ENCODE results near the gene MRPL20. TPM values are rescaled to one million over a fixed set of nuclear protein-coding genes. Genes with fewer than 3 reads are reported as not detected.

MRPL20 gene
- 100 and 116 TPM in 2 replicates for total RNA-seq

GRCh38 chr1:1406821-1407635 is at the start of gene MRPL20:
MRPL20 (minus strand) TSS chr1:1407293; CDS start chr1:1407217, 76 bp downstream.

GRCh38 chr1:1449099-1449739 is 42.1 kb upstream of the MRPL20 start, which contains the start of gene ATAD3C:
ATAD3C (plus strand) TSS chr1:1449689; CDS start chr1:1450684, 995 bp downstream.

DNA sequence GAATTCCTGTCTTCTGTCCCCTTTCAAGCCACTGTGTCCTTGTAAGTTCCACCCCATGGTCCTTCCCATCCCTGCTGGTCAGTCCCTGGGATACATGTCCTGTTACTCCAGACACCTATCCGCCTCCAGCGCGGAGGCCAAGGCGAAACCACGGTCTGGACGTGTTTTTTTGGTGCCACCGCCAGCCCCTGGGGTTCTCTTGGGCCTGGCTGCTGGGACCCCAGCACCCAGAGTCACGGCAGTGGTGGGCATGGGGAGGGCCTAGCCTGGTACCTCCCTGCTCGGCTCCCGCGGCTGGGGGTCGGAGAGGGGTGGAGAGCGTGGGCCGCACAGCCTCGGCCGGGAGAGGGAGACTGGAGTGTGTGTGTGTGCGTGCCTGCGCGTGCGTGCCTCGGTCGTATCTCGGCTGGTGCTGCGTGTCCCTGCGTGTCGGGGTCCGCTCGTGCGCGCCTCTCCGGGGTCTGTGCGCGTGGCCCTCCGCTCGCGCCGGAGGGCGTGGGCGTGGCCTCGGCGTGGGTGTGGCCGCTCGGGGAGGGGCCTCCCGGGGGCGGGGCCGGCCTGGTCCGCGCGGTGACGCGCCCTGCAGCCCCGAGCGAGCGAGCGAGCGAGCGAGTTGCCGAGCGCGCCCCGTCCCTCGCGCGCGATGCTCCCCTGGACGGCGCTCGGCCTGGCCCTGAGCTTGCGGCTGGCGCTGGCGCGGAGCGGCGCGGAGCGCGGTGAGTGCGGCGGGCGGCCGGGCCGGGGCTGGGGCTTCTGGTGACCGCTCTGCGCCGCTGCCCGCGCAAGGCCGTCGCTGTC is 28.2 kb upstream of the MRPL20 start, which contains the start of gene VWA1:
Gene VWA1, plus strand, starts transcription at position 585 of the 798 bp plus-strand sequence. Its CDS starts 59 bp downstream, at position 644.

GRCh38 chr1:1421147-1421906 is 14.2 kb upstream of the MRPL20 start, which contains the start of gene ANKRD65:
ANKRD65 (minus strand) TSS chr1:1421276; CDS start chr1:1421005, 271 bp downstream.

GRCh38 chr1:1399187-1399871 is 7.8 kb downstream of the MRPL20 start, which contains the start of gene CCNL2:
CCNL2 (minus strand) TSS chr1:1399335; CDS start chr1:1399306, 29 bp downstream.

DNA sequence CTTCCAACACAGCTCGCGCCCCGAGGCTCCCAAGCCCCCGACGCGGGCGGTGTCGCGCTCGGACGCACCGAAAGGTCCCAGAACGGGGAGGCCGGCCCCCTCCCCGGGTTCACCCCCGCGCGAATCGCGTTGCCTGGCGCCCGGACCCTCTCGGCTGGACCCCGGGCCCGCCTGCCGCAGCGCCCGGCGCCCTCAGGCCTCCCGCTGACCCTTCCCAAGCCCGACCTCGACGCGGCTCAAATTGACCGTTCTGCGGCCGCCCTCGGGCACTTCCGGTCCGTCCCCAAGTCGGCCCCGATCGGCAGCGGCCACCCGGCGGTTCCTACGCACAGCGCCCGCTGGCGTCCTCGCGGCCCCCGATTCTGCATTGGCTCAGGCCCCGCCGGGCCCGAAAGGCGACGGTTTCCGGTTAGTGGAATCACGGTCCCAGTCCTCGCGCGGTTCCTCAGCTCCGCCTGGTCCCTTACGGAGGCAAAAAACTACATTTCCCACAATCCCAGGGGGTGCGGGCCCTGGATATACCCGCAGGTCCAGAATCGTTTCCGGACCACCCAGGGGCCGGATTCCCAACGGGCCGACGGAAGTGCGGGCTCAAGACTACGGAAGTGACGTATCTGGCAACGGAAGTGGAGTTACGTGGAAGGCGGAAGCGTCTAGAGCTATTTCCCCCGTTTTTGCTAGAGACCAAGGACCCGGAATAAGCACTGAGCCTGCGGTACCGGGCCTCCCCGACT is 32.0 kb downstream of the MRPL20 start, which contains the start of gene AURKAIP1:
Gene AURKAIP1, minus strand, starts transcription at position 279 of the 734 bp plus-strand sequence. CDS start 451 bp downstream, outside the sequence.

DNA sequence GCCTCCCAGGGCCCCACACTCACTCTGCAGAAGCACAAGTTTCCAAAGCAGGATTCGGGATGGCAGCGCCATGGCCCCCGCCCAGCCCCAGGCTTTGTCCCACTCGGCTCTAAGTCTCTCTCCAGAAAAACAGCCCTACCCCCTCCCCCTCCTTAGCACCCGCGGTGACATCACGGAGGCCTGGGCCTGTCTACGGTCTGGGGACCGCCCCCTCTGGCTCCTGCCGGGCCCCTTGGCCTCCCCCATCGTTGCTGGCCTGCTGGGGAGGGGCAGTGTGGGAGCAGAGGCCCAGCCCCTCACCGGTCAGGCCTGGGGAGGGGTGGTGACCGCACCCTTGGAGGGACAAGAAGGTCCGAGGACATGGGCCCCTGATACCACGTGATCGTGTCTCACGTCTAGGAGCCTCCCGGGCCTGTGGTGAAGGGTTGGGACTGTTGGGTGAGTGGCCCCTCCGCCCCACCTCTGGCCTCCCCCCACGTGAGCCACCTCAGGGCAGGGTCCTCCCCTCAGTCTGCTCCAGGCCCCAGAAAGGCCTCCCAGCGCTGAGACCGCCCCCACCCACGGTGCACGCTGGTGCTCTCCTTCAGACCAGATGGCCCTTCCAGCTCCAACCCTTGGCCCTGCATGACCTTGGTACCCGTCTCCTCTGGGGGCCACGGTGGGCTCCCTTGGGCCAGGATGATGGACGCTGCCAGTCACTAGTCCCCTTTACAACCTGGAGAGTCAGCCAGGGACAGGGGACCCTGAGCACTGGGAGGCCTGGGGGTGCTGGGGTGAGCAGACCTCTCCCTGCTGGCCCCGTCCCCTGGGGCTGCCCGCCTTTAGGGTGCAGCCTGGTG is 48.4 kb downstream of the MRPL20 start, which contains the start of gene MXRA8:
Gene MXRA8, minus strand, starts transcription at position 123 of the 839 bp plus-strand sequence. Its CDS starts 51 bp downstream, at position 72.

Other genes starting within 250 kb of the MRPL20 start
- gene TTLL10, start 233.4 kb downstream of the MRPL20 start, total RNA-seq: not detected in 2 replicates
- gene TNFRSF18, start 200.7 kb downstream of the MRPL20 start, total RNA-seq: not detected in 2 replicates
- 0.57 and 0.93 TPM in 2 replicates for gene TNFRSF4, start 193.1 kb downstream of the MRPL20 start, total RNA-seq
- 91.1 and 105 TPM in 2 replicates for gene SDF4, start 175.3 kb downstream of the MRPL20 start, total RNA-seq
- 20.5 and 27.3 TPM in 2 replicates for gene B3GALT6, start 175.1 kb downstream of the MRPL20 start, total RNA-seq
- gene C1QTNF12, start 160.6 kb downstream of the MRPL20 start, total RNA-seq: 1.1 TPM in 1 of 2 replicates, not detected in the other
- 50.0 and 53.1 TPM in 2 replicates for gene UBE2J2, start 133.4 kb downstream of the MRPL20 start, total RNA-seq
- gene SCNN1D, start 126.9 kb downstream of the MRPL20 start, total RNA-seq: 0.66 and 0.93 TPM in 2 replicates
- 19.7 and 22.7 TPM in 2 replicates for gene ACAP3, start 99.4 kb downstream of the MRPL20 start, total RNA-seq
- gene PUSL1, start 98.7 kb downstream of the MRPL20 start, total RNA-seq: 21.0 and 22.9 TPM in 2 replicates
- 64.1 and 71.4 TPM in 2 replicates for gene INTS11, start 82.6 kb downstream of the MRPL20 start, total RNA-seq
- 15.6 and 21.5 TPM in 2 replicates for gene CPTP, start 82.5 kb downstream of the MRPL20 start, total RNA-seq
- 0.13 and 0.22 TPM in 2 replicates for gene TAS1R3, start 76.0 kb downstream of the MRPL20 start, total RNA-seq
- 28.9 and 38.4 TPM in 2 replicates for gene DVL1, start 57.9 kb downstream of the MRPL20 start, total RNA-seq
- 0.80 and 1.2 TPM in 2 replicates for gene MXRA8, start 48.7 kb downstream of the MRPL20 start, total RNA-seq
- 94.9 and 99.4 TPM in 2 replicates for gene AURKAIP1, start 32.1 kb downstream of the MRPL20 start, total RNA-seq
- gene CCNL2, start 8.0 kb downstream of the MRPL20 start, total RNA-seq: 140 and 162 TPM in 2 replicates
- gene ANKRD65, start 14.0 kb upstream of the MRPL20 start, total RNA-seq: 0.07 and 0.13 TPM in 2 replicates
- 1.3 and 2.9 TPM in 2 replicates for gene VWA1, start 28.4 kb upstream of the MRPL20 start, total RNA-seq
- not detected in 2 replicates for gene ATAD3C, start 42.4 kb upstream of the MRPL20 start, total RNA-seq
- gene ATAD3B, start 64.5 kb upstream of the MRPL20 start, total RNA-seq: 33.0 and 38.4 TPM in 2 replicates
- 46.1 TPM in 2 replicates for gene ATAD3A, start 104.9 kb upstream of the MRPL20 start, total RNA-seq
- 3.5 and 4.0 TPM in 2 replicates for gene TMEM240, start 133.3 kb upstream of the MRPL20 start, total RNA-seq
- gene SSU72, start 167.6 kb upstream of the MRPL20 start, total RNA-seq: 84.0 and 84.4 TPM in 2 replicates
- 0.65 and 0.80 TPM in 2 replicates for gene FNDC10, start 192.8 kb upstream of the MRPL20 start, total RNA-seq
- 23.3 and 25.3 TPM in 2 replicates for gene MIB2, start 208.2 kb upstream of the MRPL20 start, total RNA-seq
- 0.13 and 0.29 TPM in 2 replicates for gene MMP23B, start 224.9 kb upstream of the MRPL20 start, total RNA-seq

All from thoracic aorta endothelial cell (primary cell).